ENCODE measurements around the gene KRT9.

The KRT9 gene

DNA sequence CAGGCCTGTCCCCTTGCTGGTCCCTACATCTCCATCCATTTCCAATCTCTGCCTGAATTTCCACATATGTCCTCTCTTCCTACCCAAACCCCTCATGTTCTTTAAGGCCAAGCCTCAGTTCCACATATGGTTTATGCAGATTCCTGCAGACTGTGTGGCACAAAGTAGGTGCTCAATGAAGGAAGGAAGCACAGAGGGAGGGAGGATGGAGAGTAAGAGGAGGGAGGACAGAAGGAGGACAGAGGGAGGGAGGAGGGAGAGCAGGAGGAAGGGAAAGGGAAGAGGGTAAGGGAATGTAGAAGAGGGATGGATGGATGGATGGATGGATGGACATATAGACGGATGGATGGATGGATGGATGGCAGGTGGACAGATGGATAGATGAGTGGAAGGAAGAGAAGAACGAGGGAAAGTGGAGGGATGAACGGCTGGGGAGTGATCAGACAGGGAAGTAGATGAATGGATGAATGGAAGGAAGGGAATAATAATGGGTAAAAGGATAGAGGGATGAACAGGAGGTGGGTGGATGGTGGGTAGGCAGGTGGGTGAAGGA, 22.6 kb upstream of the KRT9 start:
- DNase-seq (ENCODE audit: low read depth): no peak
- no peak overlapping the region for H3K4me3 ChIP-seq (ENCODE audit: low read depth, low read length)
- TF ChIP-seq, protein P1, sequence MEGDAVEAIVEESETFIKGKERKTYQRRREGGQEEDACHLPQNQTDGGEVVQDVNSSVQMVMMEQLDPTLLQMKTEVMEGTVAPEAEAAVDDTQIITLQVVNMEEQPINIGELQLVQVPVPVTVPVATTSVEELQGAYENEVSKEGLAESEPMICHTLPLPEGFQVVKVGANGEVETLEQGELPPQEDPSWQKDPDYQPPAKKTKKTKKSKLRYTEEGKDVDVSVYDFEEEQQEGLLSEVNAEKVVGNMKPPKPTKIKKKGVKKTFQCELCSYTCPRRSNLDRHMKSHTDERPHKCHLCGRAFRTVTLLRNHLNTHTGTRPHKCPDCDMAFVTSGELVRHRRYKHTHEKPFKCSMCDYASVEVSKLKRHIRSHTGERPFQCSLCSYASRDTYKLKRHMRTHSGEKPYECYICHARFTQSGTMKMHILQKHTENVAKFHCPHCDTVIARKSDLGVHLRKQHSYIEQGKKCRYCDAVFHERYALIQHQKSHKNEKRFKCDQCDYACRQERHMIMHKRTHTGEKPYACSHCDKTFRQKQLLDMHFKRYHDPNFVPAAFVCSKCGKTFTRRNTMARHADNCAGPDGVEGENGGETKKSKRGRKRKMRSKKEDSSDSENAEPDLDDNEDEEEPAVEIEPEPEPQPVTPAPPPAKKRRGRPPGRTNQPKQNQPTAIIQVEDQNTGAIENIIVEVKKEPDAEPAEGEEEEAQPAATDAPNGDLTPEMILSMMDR (conservative IDR thresholded peaks at IDR 0.05; ENCODE audit: low read depth, low read length): no peak

DNA sequence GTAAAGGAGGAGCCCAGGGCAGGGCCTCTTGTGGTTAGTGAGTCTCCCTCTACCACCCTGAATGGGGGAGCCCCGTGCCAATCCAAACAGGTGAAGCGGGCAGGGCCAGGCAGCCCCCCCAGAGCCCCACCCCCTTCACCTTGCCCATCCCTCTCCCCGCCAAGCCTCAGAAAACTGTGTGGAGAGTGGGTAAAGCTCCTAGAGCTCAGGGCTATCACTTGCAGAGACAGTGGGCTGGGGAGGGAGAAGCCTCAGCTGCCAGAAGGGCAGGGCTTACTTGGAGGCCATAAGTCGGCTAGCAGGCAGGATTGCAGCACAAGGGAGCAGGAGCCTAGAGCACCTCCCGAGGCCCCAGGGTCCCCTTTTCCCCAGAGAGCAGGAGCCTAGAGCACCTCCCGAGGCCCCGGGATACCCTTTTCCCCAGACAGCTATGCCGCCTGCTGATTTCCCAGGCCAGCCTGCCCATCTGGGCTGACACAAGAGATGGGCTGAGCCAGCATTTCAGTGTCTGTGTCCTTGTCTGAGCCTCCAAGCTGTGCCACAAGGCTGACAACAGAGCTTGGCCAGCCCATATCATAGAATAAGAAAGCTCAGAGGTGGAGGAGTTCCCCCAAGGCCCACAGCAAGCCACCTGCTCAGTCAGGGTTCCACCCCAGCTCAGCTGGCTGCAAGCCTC, 21.6 kb upstream of the KRT9 start:
- no peak for DNase-seq (ENCODE audit: low read depth)
- TF ChIP-seq, protein P1 (conservative IDR thresholded peaks at IDR 0.05; ENCODE audit: low read depth, low read length): no peak
- no peak overlapping the region for H3K4me3 ChIP-seq (ENCODE audit: low read depth, low read length)

DNA sequence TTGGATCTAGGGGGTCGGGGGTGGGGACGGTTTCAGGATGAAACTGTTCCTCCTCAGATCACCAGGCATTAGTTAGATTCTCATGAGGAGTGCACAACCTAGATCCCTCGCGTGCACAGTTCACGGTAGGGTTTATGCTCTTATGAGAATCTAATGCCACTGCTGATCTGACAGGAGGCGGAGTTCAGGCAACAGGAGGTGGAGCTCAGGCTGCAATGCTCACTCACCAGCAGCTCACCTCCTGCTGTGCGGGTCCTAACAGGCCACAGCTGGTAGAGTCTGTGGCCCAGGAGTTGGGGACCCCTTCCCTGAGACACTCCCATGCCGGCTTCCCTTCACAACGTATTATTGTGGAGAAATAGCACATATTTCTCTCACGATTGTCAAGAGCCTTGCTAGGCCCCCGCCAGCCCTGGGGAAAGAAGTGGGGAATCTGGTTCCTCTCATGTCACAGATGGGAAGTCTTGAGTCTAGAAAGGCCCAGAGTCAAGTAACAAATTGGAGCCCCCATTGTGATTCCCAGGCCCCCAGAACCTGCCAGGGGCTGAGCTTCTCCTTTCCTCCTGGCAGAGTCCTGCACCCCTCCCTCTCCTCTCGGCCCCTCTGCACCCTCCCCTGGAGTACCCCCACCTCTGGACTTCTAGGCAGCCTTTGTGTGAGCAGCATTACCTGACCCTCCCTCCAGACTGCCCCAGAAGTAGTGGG, 20.9 kb upstream of the KRT9 start:
- TF ChIP-seq, protein P1 (conservative IDR thresholded peaks at IDR 0.05; ENCODE audit: low read depth, low read length): no peak
- no peak for DNase-seq (ENCODE audit: low read depth)
- no peak overlapping the region for H3K4me3 ChIP-seq (ENCODE audit: low read depth, low read length)

DNA sequence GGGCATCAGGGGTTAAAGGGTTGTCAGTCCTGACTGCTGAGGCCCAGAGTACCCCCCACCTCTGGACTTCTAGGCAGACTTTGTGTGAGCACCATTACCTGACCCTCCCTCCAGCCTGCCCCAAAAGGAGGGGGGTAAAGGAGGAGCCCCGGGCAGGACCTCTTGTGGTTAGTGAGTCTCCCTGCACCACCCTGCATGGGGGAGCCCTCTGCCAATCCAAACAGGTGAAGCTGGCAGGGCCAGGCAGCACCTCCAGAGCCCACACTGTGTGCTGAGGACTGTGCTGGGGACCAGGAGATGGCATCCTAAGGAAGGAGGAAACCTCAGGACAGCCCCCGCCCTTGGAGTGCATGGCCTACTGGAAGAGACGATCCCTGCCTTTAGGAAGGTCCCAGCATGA, 17.4 kb upstream of the KRT9 start:
- TF ChIP-seq, protein P1 (conservative IDR thresholded peaks at IDR 0.05; ENCODE audit: low read depth, low read length): no peak
- no peak overlapping the region for H3K4me3 ChIP-seq (ENCODE audit: low read depth, low read length)
- no peak for DNase-seq (ENCODE audit: low read depth)

DNA sequence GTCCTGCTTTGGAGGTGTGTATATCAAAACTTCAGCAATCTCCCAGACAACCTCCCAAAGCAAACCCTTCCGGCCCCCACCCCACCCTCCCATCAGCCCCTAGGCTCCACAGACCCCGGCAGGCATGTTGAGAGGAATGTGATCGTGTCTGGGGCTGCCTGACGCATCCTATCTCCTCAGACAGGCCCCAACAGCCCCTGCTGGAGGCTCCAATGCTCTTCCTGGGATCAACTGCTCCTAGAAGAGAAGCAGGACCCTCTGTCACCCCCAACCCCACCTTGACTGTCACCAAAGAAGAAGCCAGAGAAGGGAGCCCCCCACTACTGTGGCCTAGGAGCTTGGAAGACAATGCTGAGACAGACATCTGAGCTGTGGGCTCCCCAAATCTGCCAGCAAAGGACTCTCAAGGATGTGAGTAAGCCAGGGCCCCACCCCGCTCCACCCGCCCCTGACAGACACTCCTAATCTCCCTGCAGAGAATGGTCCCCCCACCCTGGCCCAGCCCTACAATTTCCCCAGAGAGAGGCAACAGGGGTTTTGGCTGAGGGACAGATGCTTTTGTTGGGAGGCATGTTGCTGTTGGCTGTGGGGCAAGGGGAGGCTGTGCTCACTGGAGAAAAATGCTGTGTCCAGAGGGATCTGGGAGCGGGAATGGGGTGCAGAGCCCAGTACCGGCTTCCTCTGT, 16.4 kb upstream of the KRT9 start:
- TF ChIP-seq, protein P1 (conservative IDR thresholded peaks at IDR 0.05; ENCODE audit: low read depth, low read length): no peak
- no peak overlapping the region for H3K4me3 ChIP-seq (ENCODE audit: low read depth, low read length)
- DNase-seq (ENCODE audit: low read depth): no peak

DNA sequence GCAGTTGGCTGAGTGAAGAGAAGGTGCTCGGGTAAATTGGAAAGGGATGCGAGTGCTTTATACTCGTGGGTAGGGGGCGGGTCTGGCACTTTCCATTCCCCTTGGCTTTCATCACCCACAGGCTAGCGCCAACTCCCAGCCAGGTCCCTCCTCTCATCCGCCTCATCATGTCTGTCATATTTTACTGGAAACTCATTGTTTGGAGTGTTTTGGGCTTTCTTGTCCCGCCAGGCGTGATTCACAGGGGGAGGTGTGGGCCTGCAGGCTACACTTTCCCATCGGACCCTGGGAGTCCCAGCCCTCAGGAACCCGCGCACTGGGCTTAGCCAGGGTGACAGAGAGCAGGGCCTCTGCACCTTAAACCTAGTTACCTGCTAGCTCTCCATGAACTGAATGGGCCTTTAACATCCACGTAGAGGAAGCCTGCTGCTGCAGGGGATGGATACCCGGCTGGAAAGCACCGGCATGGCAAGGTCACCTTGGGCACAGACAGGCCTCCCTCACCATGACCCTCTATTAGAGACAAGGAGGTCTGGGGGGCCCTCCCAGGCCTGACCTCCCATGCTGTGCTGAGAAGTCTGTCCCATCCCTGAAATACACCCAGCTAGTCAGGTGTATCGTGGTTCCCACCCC, 15.1 kb upstream of the KRT9 start, which contains the start of gene KRT14:
Gene KRT14 (minus strand): TSS at position 33 of the 633 bp plus-strand sequence. CDS start 61 bp downstream, outside the sequence.
- TF ChIP-seq, protein P1 (conservative IDR thresholded peaks at IDR 0.05; ENCODE audit: low read depth, low read length): no peak
- no peak for DNase-seq (ENCODE audit: low read depth)
- no peak within 1 kb of the TSS for H3K4me3 ChIP-seq (ENCODE audit: low read depth, low read length)
